H9 (cell line): Measurements from ENCODE around the gene GNB4. TPM values are rescaled to one million over a fixed set of nuclear protein-coding genes. Genes with fewer than 3 reads are reported as not detected.
A peak's percentile ranks its signal among the peaks of the same experiment; 100 is the strongest.

Source experiments
- DNase-seq: peaks from one replicate; pipeline ENCODE4 v3.0.0-alpha.2; 2017
- H2AFZ ChIP-seq: one replicate; pipeline ENCODE4 v1.6.1; 2013; ENCODE audit warnings: mild to moderate bottlenecking, low read length, control low read depth, moderate library complexity
- H2AK5ac ChIP-seq: 2 replicates; pipeline ENCODE4 v1.6.1; 2013; ENCODE audit warnings: low read length, control low read depth, mixed read lengths; ENCODE audit not compliant: insufficient read length
- H2BK120ac ChIP-seq: one replicate; pipeline ENCODE4 v1.6.1; 2013; ENCODE audit warnings: low read depth, mild to moderate bottlenecking, low read length, control low read depth, inconsistent platforms; ENCODE audit not compliant: poor library complexity, severe bottlenecking
- H2BK12ac ChIP-seq: 2 replicates; pipeline ENCODE4 v1.6.1; 2013; ENCODE audit warnings: low read length, control low read depth, mixed read lengths, low read depth; ENCODE audit not compliant: insufficient read length
- H2BK15ac ChIP-seq: 2 replicates; pipeline ENCODE4 v1.6.1; 2013; ENCODE audit warnings: low read depth, low read length, control low read depth
- H2BK20ac ChIP-seq: one replicate; pipeline ENCODE4 v1.6.1; 2013; ENCODE audit warnings: low read depth, mild to moderate bottlenecking, low read length, control low read depth, inconsistent platforms; ENCODE audit not compliant: poor library complexity, severe bottlenecking
- H2BK5ac ChIP-seq: 2 replicates; pipeline ENCODE4 v1.6.1; 2013; ENCODE audit warnings: low read length, control low read depth, mixed read lengths; ENCODE audit not compliant: insufficient read length
- H3K14ac ChIP-seq: 2 replicates; pipeline ENCODE4 v1.6.1; 2013; ENCODE audit warnings: low read length, control low read depth; ENCODE audit not compliant: insufficient read depth
- H3K18ac ChIP-seq: 2 replicates; pipeline ENCODE4 v1.6.1; 2013; ENCODE audit warnings: low read depth, mild to moderate bottlenecking, mixed read lengths, low read length, control low read depth; ENCODE audit not compliant: insufficient read length
- H3K23ac ChIP-seq: 2 replicates; pipeline ENCODE4 v1.6.1; 2013; ENCODE audit warnings: low read length, control low read depth, mixed read lengths, low read depth; ENCODE audit not compliant: insufficient read length
- H3K23me2 ChIP-seq: 2 replicates; pipeline ENCODE4 v1.6.1; 2013; ENCODE audit warnings: low read depth, mild to moderate bottlenecking, mixed read lengths, low read length, control low read depth; ENCODE audit not compliant: insufficient read length, poor library complexity, severe bottlenecking
- H3K27ac ChIP-seq: 2 replicates; pipeline ENCODE4 v1.5.1; 2013; ENCODE audit warnings: low read length, control low read depth, mixed read lengths, low read depth; ENCODE audit not compliant: insufficient read length
- H3K27me3 ChIP-seq: 2 replicates; pipeline ENCODE4 v1.6.1; 2013; ENCODE audit warnings: low read length, control low read depth, inconsistent platforms; ENCODE audit not compliant: insufficient read depth
- H3K4ac ChIP-seq: 2 replicates; pipeline ENCODE4 v1.6.1; 2013; ENCODE audit warnings: low read depth, mild to moderate bottlenecking, control low read depth, inconsistent platforms, low read length, moderate library complexity
- H3K4me1 ChIP-seq: 2 replicates; pipeline ENCODE4 v1.6.1; 2013; ENCODE audit warnings: low read length, control low read depth, inconsistent platforms; ENCODE audit not compliant: insufficient read depth
- H3K4me2 ChIP-seq: 2 replicates; pipeline ENCODE4 v1.6.1; 2013; ENCODE audit warnings: low read length, control low read depth, mixed read lengths; ENCODE audit not compliant: insufficient read length, insufficient read depth
- H3K56ac ChIP-seq: 2 replicates; pipeline ENCODE4 v1.6.1; 2013; ENCODE audit warnings: low read depth, mild to moderate bottlenecking, mixed read lengths, low read length, control low read depth; ENCODE audit not compliant: insufficient read length
- H3K79me1 ChIP-seq: 2 replicates; pipeline ENCODE4 v1.6.1; 2013; ENCODE audit warnings: low read depth, mild to moderate bottlenecking, moderate library complexity, low read length, control low read depth, inconsistent platforms; ENCODE audit not compliant: insufficient read depth, poor library complexity, severe bottlenecking
- H3K79me2 ChIP-seq: 2 replicates; pipeline ENCODE4 v1.6.1; 2013; ENCODE audit warnings: low read length, control low read depth, inconsistent platforms; ENCODE audit not compliant: insufficient read depth
- H3K9ac ChIP-seq: 2 replicates; pipeline ENCODE4 v1.6.1; 2013; ENCODE audit warnings: low read length, control low read depth, mixed read lengths; ENCODE audit not compliant: insufficient read length; ENCODE audit errors: extremely low read depth
- H3K9me3 ChIP-seq: one replicate; pipeline ENCODE4 v1.6.1; 2013; ENCODE audit warnings: low read depth, low read length, inconsistent platforms; ENCODE audit not compliant: control insufficient read depth
- H3T11ph ChIP-seq: one replicate; pipeline ENCODE4 v1.6.1; 2013; ENCODE audit warnings: mild to moderate bottlenecking, low read length, control low read depth, inconsistent platforms
- H4K20me1 ChIP-seq: one replicate; pipeline ENCODE4 v1.6.1; 2013; ENCODE audit not compliant: control insufficient read depth, insufficient read length, insufficient read depth
- H4K5ac ChIP-seq: 2 replicates; pipeline ENCODE4 v1.6.1; 2013; ENCODE audit warnings: low read depth, mild to moderate bottlenecking, mixed read lengths, low read length, control low read depth; ENCODE audit not compliant: insufficient read length
- H4K8ac ChIP-seq: replicated peaks from 2 replicates; pipeline ENCODE4 v1.6.1; 2013; ENCODE audit warnings: low read length, control low read depth, mixed read lengths, low read depth; ENCODE audit not compliant: insufficient read length
- H4K91ac ChIP-seq: 2 replicates; pipeline ENCODE4 v1.6.1; 2013; ENCODE audit warnings: low read depth, mild to moderate bottlenecking, moderate library complexity, mixed read lengths, low read length, control low read depth; ENCODE audit not compliant: insufficient read length
- H3K27ac Mint-ChIP-seq, 3 experiments: 2 replicates in 2 of 3; 3 replicates in 1 of 3; pipeline ENCODE4 v1.8.0; 2020 to 2021; ENCODE audit warnings: mixed read lengths in 3 of 3, mild to moderate bottlenecking in 1 of 3, moderate library complexity in 1 of 3
- H3K27me3 Mint-ChIP-seq: 2 replicates; pipeline ENCODE4 v1.8.0; 2021; ENCODE audit warnings: low read depth, mild to moderate bottlenecking, moderate library complexity, mixed read lengths
- H3K36me3 Mint-ChIP-seq, 3 experiments: 2 replicates in 2 of 3; 3 replicates in 1 of 3; pipeline ENCODE4 v1.8.0; 2020 to 2021; ENCODE audit warnings: low read depth in 3 of 3, mixed read lengths in 3 of 3; ENCODE audit not compliant: insufficient read depth in 1 of 3
- H3K4me1 Mint-ChIP-seq, 2 experiments: 2 replicates each; pipeline ENCODE4 v1.8.0; 2020; ENCODE audit warnings: mixed read lengths in 2 of 2
- H3K4me3 Mint-ChIP-seq, 2 experiments: 2 replicates in 1 of 2; 3 replicates in 1 of 2; pipeline ENCODE4 v1.8.0; 2020 to 2021; ENCODE audit warnings: mild to moderate bottlenecking in 2 of 2, mixed read lengths in 2 of 2, moderate library complexity in 1 of 2
- H3K9me3 Mint-ChIP-seq, 2 experiments: 2 replicates in 1 of 2; 3 replicates in 1 of 2; pipeline ENCODE4 v1.8.0; 2020; ENCODE audit warnings: mild to moderate bottlenecking in 2 of 2, mixed read lengths in 2 of 2, moderate library complexity in 1 of 2
- WGBS: extraction: QIAGEN DNeasy Blood & Tissue Kit; methylation state at CpG from one replicate; pipeline ENCODE4 v1.1.7; 2013; ENCODE audit warnings: missing lambda C conversion rate, low lambda C conversion rate, mixed read lengths; ENCODE audit not compliant: insufficient read length; ENCODE audit errors: extremely low coverage; 5-methylcytosine and 5-hydroxymethylcytosine counted together
- total RNA-seq: library from RNA; stranded (reverse); gene quantifications from 2 replicates; pipeline ENCODE4 v1.2.1, GENCODE V29; 2021
- TF ChIP-seq, protein P1 (sequence below): fragments of 200-600 bp; sonication (generic); conservative IDR thresholded peaks from 3 replicates; pipeline ENCODE4 v1.8.0; 2021; ENCODE audit warnings: antibody characterized with exemption, mild to moderate bottlenecking

The GNB4 gene
- total RNA-seq, 1 experiment from 2014 or later, result 25.0 TPM

DNA sequence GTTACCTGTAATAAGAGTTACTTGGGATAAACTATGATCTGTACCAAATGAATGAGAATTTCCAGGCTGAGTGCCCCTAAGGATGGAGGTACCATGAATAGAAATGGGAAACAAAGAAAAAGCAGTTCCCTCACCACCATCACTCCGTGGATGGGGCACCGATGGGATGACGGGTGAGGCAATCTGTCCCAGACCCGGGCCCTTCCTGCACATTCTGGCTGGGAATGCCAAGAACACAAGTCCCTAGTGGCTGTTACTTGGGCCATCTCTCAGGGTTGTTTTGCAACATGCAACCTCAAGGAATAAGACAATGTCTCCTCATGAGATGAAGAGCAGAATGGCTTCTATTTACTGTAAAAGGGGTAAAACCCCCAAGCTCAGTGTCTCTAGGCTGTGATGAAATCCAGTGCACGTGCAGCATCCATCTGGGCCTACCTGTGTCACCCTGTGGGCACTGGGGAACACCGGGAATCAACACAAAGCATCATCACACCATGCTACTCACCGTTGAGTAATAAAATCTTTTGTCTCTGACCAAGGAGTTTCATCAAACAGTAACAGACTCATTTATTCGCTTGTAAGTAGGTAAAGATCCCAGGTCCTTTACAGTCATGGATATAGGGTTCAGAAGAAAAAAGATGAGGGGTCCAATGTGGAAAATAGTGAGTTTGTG is 22.3 kb downstream of the GNB4 start:
- peaks cover 0 to 6% of the 10 kb centered on the region in 2 experiments; a peak in 2 of 4 replicates for H3K4me1 Mint-ChIP-seq
- Histone ChIP-seq H2BK12ac (no peak overlapping the region), H3K27ac (no peak overlapping the region), H2AFZ (no peak overlapping the region), H3K4me2 (no peak overlapping the region), H4K91ac (no peak overlapping the region), H3K14ac (no peak overlapping the region), H2AK5ac (no peak overlapping the region), H2BK20ac (no peak overlapping the region), H3K23ac (no peak overlapping the region), H2BK120ac (no peak overlapping the region), H3K4ac (no peak overlapping the region), H4K8ac (no peak overlapping the region), H4K5ac (no peak overlapping the region), H3K9ac (no peak overlapping the region), H3K79me2 (no peaks in the 10 kb centered on the region; the same call in 1 of the 2 replicates), H3K27me3 (no peaks in the 10 kb centered on the region), H3K23me2 (no peaks in the 10 kb centered on the region), H3K18ac (no peak overlapping the region), H3K4me1 (no peaks in the 10 kb centered on the region), H4K20me1 (no peaks in the 10 kb centered on the region), H3K56ac (no peak overlapping the region), H3K79me1 (no peaks in the 10 kb centered on the region), H2BK5ac (no peak overlapping the region), H3T11ph (no peak overlapping the region), H3K9me3 (no peaks in the 10 kb centered on the region), H2BK15ac (no peak overlapping the region)
- H3K4me3 Mint-ChIP-seq, result no peak overlapping the region
- TF ChIP-seq, protein P1, sequence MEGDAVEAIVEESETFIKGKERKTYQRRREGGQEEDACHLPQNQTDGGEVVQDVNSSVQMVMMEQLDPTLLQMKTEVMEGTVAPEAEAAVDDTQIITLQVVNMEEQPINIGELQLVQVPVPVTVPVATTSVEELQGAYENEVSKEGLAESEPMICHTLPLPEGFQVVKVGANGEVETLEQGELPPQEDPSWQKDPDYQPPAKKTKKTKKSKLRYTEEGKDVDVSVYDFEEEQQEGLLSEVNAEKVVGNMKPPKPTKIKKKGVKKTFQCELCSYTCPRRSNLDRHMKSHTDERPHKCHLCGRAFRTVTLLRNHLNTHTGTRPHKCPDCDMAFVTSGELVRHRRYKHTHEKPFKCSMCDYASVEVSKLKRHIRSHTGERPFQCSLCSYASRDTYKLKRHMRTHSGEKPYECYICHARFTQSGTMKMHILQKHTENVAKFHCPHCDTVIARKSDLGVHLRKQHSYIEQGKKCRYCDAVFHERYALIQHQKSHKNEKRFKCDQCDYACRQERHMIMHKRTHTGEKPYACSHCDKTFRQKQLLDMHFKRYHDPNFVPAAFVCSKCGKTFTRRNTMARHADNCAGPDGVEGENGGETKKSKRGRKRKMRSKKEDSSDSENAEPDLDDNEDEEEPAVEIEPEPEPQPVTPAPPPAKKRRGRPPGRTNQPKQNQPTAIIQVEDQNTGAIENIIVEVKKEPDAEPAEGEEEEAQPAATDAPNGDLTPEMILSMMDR, result no peak
- peaks cover 2 to 14% (median 11%) of the 10 kb centered on the region in 3 experiments; a peak in 4 of 7 replicates for H3K36me3 Mint-ChIP-seq
- H3K27ac Mint-ChIP-seq, result peak overlapping the region in 1 of 3 experiments; percentile 25; a peak in 1 of 7 replicates
- no CpG with 5 or more reads among the region's 8 CpGs for WGBS
- no peak for DNase-seq
- no peaks in the 10 kb centered on the region for H3K27me3 Mint-ChIP-seq
- no peaks in the 10 kb centered on the region for H3K9me3 Mint-ChIP-seq
